ENCODE data around the gene BICC1.

The BICC1 gene

GRCh38 chr10:58644311-58644710 lies 131.6 kb downstream of the BICC1 start:
- Histone ChIP-seq H3K36me3 (no peaks in the 10 kb centered on the region), H3K9me3 (no peaks in the 10 kb centered on the region), H3K4me1 (peaks cover 37% of the 10 kb centered on the region), H3K4me3 (ENCODE audit: low read depth, low read length) (peak overlapping the region; percentile 35), H3K27me3 (no peaks in the 10 kb centered on the region)
- peak; percentile 59 for DNase-seq
- TF ChIP-seq CTCF (IDR thresholded peaks at IDR 0.05; ENCODE audit: low read depth, low read length) = no peak

- Histone ChIP-seq H3K4me1 (peaks cover 47% of the 10 kb centered on the region), H3K9me3 (no peaks in the 10 kb centered on the region), H3K36me3 (no peaks in the 10 kb centered on the region), H3K27me3 (no peaks in the 10 kb centered on the region), H3K4me3 (ENCODE audit: low read depth, low read length) (no peak overlapping the region)
- no peak for TF ChIP-seq CTCF (IDR thresholded peaks at IDR 0.05; ENCODE audit: low read depth, low read length)
- DNase-seq = no peak
Measured at GRCh38 chr10:58645416-58646146, 132.9 kb downstream of the BICC1 start.

- H3K4me3 ChIP-seq (ENCODE audit: low read depth, low read length) = no peak overlapping the region
- no peaks in the 10 kb centered on the region for H3K9me3 ChIP-seq
- peaks cover 57% of the 10 kb centered on the region for H3K4me1 ChIP-seq
- H3K36me3 ChIP-seq = no peaks in the 10 kb centered on the region
- no peak for DNase-seq
- H3K27me3 ChIP-seq = no peaks in the 10 kb centered on the region
- no peak for TF ChIP-seq CTCF (IDR thresholded peaks at IDR 0.05; ENCODE audit: low read depth, low read length)
Measured at GRCh38 chr10:58647376-58648112, 134.9 kb downstream of the BICC1 start.

GRCh38 chr10:58648131-58648530 lies 135.5 kb downstream of the BICC1 start:
- Histone ChIP-seq H3K9me3 (no peaks in the 10 kb centered on the region), H3K27me3 (no peaks in the 10 kb centered on the region), H3K4me1 (peaks cover 52% of the 10 kb centered on the region), H3K36me3 (no peaks in the 10 kb centered on the region), H3K4me3 (ENCODE audit: low read depth, low read length) (peak overlapping the region; percentile 12; the same call in 1 of the 2 replicates)
- peak; percentile 12 for DNase-seq
- no peak for TF ChIP-seq CTCF (IDR thresholded peaks at IDR 0.05; ENCODE audit: low read depth, low read length)

GRCh38 chr10:58651040-58651439 lies 138.4 kb downstream of the BICC1 start:
- Histone ChIP-seq H3K4me3 (ENCODE audit: low read depth, low read length) (peak overlapping the region; percentile 16), H3K36me3 (no peaks in the 10 kb centered on the region), H3K27me3 (no peaks in the 10 kb centered on the region), H3K4me1 (peaks cover 35% of the 10 kb centered on the region), H3K9me3 (no peaks in the 10 kb centered on the region)
- DNase-seq = peak; percentile 86
- TF ChIP-seq CTCF (IDR thresholded peaks at IDR 0.05; ENCODE audit: low read depth, low read length) = no peak

GRCh38 chr10:58651742-58652141 lies 139.1 kb downstream of the BICC1 start:
- peaks cover 34% of the 10 kb centered on the region for H3K4me1 ChIP-seq
- no peaks in the 10 kb centered on the region for H3K9me3 ChIP-seq
- no peaks in the 10 kb centered on the region for H3K27me3 ChIP-seq
- no peak for DNase-seq
- H3K36me3 ChIP-seq = no peaks in the 10 kb centered on the region
- H3K4me3 ChIP-seq (ENCODE audit: low read depth, low read length) = peak overlapping the region; percentile 16
- no peak for TF ChIP-seq CTCF (IDR thresholded peaks at IDR 0.05; ENCODE audit: low read depth, low read length)
